NCI-H510A treated with DMSO at 0.1 percent for 48 hours (cell line): ENCODE data around the gene TTC16.
"Not testable (repeated sequence)": the region's sequence is repeated elsewhere in the genome, so short reads cannot be mapped to it uniquely, and the experiment has no call there.

Experiments
- DNase-seq: peaks from one replicate; lab custom pipeline; 2025; lab: John Stamatoyannopoulos, UW

Gene TTC16

DNA sequence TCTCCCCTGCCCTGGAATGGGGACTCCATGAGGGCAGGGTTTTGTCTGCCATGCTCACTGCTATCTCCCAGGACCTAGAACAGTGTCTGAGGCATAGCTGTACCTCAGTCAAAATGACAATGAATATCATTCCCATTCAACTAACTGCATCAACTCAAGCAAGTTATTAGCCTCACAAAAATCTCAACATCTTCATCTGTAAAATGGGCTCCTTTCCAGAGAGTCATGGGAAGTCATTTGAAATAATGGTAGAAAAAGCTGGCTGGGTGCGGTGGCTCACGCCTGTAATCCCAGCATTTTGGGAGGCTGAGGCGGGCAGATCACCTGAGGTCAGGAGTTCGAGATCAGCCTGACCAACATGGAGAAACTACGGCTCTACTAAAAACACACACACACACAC, 53.2 kb downstream of the TTC16 start:
- no peak for DNase-seq

DNA sequence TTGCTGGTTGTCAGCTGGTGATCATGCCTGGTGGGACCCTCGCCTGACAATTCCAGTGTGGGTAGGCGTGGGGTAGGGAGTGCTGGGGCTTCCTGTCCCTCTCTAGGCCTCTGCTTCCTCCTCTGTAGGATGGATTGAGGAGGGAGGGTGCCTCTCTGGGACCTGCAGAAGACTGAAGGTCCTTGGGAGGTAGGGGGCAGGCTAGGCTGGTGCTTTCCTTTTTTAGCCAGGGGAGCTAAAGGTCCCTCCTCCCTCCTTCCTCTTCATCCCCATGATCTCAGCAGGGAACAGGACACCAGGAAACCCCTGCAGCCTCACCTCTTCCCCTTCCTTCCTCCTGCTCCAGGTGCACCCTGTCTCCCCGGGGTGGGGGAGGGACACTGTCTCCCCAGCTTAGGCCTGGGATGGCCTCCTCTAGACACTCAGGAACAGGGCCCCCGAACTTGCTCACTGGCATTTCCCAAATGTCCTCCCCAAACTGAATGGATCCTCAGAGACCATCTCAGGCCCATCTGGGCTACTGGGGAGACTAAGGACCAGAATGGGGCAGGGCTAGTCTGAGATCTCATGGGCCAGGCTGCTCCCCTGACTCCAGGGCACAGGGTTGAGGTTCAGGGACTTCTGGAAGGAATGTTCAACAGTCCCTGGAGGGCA, 54.2 kb downstream of the TTC16 start:
- no peak for DNase-seq

DNA sequence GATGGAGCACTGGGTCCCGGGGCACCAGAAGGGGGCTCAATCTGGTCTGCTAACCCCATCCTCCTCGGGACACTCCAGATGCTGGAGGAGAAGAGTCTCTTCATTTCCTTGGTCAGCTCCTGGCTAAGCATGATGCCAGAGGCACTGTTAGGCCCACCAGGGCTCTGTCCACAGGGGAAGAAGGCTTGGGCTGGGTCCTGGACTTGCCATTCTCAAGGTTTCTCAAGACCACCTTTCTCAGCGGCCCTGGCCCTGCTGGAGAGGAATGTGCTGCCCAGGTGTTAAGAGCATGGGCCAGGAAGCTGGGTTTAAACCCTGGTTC, 54.7 kb downstream of the TTC16 start:
- DNase-seq = no peak

GRCh38 chr9:127770905-127771569, 55.2 kb downstream of the TTC16 start:
- peak; percentile 96 for DNase-seq

- no peak for DNase-seq
Measured at GRCh38 chr9:127771570-127772189, 55.8 kb downstream of the TTC16 start.

GRCh38 chr9:127772603-127773002, 56.7 kb downstream of the TTC16 start:
- DNase-seq = no peak

DNA sequence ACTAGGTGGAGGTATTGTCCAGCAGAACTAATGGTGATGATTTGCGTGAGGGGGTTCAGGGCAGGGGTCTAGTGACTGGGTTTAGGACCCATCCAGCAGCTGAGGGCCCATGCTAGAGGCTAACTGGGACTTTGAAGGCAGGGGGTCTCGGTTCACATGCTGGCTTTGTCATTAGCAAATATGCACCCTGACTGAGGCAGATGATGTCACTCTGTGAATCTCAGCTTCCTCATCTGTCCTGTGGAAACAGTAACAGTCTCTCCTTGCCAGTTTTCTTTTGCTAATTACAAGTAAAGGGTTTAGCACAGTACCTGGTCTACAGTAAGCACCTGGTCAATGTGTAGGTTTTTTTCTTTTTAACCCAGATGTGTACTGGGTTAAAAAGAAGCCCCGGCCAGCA, 57.4 kb downstream of the TTC16 start:
- no peak for DNase-seq

DNA sequence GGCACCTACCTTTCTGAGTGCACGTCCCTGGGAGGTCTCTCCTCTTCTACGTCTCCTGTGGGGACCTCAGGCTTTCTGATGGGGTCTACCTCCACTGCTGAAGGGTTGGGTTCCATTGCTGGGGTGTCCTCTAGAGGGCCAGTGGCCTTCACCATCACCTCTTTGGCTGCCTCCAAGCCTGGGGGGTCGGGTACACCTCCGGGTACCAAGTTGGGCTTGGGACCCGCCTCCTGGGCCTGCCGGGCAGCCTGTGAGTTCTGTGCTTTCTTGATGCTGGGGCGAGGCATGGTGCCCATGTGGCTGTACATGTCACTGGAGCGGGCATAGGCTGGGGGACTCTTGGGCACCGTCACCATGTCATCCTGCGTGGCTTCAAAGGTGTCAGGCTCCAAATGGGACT, 58.1 kb downstream of the TTC16 start:
- no peak for DNase-seq

- DNase-seq = peak; percentile 14
Measured at GRCh38 chr9:127776195-127776923, 60.5 kb downstream of the TTC16 start.

- no peak for DNase-seq
Measured at GRCh38 chr9:127776924-127777289, 61.0 kb downstream of the TTC16 start.

DNA sequence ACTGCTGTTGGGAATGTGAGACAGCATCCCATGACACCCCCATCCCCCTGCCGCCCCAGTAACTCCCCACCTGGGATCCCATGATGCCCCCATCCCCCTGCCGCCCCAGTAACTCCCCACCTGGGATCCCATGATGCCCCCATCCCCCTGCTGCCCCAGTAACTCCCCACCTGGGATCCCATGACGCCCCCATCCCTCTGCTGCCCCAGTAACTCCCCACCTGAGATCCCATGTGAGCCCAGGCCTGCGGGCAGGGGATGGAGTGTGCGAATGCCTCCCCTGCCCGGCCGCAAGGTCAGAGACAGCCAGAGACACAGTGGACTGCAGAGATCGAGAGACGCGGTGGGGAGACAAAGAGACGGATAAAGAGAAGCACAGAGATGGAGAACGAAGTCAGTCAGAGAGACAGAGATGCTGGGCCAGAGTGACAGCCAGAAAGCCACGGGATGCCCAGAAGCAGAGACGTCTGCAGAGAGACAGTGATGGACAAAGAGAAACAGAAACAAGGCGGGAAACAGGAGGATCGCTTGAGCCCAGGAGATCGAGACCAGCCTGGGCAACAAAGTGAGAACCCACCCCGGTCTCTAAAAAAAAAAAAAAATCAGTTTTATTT, 61.6 kb downstream of the TTC16 start:
- DNase-seq = no peak

DNA sequence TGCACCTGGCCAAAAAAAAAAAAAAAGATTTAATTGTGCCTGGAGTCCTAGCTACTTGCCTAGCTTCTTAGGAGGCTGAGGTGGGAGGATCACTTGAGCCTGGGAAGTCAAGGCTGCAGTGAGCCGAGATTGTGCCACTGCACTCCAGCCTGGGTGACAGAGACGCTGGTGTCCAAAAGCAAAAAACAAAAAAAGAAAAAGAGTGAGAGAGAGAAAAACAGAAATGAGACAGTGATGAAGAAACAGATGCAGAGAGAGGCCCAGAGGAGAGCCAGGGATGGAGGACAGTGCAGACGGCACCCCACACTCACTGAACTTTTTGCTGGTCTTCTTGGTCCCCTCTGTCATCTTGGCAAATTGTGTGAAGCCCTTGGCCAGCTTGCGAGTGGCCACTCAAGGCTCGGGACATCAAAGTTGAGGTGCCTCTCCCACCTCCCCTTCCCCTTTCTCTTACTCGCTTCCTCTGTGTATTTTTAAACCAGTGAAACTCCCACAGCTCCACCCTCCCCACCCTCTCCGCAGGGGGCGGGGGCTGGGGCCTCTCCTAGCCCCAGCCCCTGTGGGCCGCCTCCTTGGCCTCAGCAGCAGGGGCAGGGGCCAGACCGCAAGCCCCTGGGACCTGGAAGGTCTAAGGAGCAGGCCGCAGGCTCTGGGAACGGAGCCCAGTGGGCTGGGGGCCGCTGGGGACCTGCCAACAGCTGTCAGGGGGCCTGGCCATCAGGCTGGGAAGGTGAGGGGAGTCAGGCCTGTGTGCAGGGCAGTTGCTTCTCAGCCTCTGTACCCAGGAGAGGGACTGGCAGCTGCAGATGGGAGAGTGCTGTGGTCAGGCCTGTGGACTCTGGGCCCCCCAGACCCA, 62.6 kb downstream of the TTC16 start, which contains the start of gene SH2D3C:
Gene SH2D3C, minus strand, starts transcription at position 387 of the 856 bp plus-strand sequence. Its CDS starts 39 bp downstream, at position 348.
- DNase-seq = no peak

- DNase-seq = no peak
Measured at GRCh38 chr9:127779136-127779981, 63.5 kb downstream of the TTC16 start.

DNA sequence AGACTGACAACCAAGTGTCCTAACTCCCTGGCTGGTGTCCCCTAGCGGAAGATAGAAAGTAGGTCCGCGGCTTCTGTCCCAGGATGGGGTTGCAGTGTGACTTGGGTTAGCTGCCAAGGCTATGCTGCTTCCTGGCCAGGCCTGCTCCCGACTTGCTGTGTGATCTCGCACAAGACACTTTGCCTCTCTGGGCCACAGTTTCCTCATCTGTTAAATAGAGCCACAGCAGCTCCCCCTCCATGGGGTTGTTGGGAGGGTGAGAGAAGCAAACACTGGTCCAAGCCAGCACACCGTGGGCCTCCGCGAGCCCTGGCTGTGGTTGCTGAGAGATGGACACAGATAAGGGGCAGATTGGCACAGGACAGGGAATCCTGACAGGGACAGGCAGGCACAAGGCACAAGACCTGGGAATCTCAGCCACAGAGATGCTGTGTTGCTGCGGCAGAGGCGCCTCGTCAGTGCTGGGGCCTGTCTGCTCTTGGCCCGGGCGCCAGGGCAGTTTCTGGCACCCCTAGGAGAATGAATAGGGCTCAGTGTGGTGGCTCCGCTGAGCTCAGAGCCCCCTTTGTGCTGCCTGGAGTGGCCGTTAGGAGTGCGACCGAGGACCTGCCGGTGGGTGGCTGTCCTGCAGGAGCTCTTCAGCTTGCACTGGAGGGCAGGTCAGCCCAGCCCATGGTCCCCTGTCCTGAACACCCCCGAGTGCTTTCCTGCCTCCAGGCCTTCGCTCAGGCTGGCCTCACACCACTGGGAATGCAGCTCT, 64.4 kb downstream of the TTC16 start:
- no peak for DNase-seq

- not testable (repeated sequence) for DNase-seq
Measured at GRCh38 chr9:127780909-127781308, 65.0 kb downstream of the TTC16 start.
